GM19238 (cell line): Measurements from ENCODE around the gene RHEX.
"Not testable (repeated sequence)": the region's sequence is repeated elsewhere in the genome, so short reads cannot be mapped to it uniquely, and the experiment has no call there.

Experiments used
- DNase-seq: peaks from one replicate; pipeline ENCODE4 v3.0.0; 2011; ENCODE audit warnings: low spot score; ENCODE audit not compliant: insufficient read length

RHEX gene, protein sequence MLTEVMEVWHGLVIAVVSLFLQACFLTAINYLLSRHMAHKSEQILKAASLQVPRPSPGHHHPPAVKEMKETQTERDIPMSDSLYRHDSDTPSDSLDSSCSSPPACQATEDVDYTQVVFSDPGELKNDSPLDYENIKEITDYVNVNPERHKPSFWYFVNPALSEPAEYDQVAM

DNA sequence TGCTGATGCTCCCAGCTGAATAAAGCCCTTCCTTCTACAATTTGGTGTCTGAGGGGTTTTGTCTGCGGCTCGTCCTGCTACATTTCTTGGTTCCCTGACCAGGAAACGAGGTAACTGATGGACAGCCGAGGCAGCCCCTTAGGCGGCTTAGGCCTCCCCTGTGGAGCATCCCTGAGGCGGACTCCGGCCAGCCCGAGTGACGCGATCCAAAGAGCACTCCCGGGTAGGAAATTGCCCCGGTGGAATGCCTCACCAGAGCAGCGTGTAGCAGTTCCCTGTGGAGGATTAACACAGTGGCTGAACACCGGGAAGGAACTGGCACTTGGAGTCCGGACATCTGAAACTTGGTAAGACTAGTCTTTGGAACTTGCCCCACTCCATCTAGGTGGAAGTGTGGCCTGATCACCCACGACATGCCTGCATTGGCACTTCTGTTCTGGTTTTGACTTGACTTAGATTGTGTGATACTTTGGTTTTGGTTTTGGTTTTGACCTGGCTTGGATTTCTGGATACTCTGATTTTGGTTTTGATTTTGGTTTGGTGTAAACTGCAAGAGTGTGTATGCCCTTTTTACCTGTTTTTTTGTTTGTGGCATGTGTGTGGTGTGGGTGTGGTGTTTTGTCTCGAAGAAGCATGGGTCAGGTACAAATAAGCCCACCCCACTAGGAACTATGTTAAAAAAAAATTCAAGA lies at the start of gene RHEX:
Gene RHEX (plus strand): TSS at position 255 of the 692 bp plus-strand sequence. CDS start 44,656 bp downstream, outside the sequence.
- DNase-seq = not testable (repeated sequence)

DNA sequence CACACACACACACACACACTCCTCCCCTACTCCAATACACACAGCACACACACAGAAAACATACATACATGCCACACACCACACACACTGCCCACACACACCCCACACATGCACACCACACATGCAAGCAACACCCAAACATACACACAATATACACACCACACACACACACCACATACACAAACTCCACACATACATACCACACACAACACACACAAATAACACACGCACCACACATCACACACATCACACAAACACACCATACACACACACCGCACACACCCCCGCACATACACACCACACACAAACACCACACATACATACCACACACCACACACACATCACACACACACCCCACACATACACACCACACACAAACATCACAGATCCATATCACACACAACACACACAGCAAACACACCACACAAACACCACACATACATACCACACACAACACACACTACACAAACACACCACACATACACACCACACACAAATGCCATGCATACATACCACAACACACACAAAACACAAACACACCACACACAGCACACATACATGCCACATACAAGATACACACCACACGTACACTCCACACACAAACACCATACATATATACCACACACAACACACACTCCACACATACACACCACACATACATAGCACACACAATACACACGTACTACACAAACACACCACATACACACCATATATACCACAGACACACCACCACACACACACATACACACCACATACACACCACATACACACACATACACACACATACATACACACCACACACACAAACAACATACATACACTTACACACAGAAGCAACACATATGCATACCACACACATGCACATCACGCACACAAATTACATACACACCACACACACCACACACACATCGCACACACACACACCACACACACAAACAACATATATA lies 48.8 kb upstream of the RHEX start:
- DNase-seq = no peak

DNA sequence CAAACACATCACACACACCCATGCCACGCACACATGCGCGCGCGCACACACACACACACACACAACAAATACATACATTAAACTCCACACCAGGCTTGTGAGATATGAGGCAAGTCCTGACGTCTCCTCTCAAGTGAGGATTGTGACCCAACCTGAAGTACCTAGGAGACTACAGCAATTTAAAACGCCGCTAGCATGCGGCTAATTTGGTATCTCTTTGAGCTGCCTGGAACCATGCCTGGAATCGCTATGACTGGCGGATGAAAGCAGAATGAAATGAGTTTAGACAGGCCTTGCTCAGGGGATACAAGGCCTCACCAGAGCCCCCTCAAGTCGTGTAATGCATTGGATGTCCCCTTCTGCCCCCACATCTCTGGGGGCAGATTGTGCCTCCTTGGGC lies 48.1 kb upstream of the RHEX start:
- DNase-seq = no peak

DNA sequence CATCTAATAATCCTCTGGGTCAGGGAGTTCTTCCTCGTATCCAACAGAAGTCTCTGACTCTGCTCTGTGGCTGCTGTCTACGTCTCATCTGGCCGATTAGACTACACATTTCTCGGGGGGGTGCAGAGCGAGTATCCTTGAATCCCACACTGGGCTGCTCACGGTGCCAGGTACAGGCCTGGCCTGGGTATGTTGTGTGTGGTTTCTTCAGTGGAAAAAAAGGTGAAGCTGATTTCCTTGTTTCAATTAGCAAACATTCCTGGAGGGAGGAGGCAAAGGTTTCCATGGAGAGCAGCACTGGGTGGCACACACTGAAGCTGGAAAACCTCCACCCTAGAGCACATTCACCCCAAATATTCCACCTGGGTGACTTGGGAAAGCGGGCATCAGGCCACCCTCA lies 47.7 kb upstream of the RHEX start:
- no peak for DNase-seq

DNA sequence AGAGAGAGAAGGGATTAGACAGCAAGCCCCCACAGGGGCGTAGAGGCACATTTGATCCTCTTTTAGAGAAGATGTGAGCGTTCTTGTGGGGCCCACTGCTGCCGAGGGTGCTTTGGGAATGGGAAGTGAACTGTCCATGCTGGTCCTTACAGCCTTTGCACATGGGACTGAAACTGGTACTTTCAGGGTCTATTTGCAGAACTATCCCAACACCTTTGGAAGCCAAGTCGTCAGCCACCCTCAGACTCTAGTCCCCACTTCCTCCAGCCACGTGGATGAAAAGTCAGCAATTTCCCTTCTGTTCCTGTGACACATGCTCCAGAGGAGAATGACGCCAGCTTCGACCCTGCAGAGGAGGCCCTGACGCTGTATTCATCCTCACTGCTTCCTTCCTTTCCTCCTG lies 47.2 kb upstream of the RHEX start:
- DNase-seq = no peak

DNA sequence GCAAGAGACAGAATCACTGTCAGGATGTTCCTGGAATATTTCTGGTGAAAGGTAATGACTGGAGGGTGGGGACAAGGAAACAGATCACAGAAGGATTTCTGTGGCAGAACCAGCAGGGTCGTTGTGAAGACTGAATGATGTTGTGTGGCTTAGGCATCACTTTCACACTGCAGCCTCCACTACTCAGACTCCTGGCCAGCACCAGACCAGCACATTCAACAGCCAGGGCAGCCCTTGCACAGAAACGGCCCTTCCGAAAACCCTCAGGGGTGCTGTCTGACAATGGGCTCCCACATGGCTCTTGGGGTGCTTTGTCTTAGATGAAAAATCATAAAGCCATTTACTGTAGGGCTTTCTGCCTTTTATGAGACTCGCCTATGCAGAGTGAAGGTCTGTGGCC lies 46.0 kb upstream of the RHEX start:
- DNase-seq = no peak

DNA sequence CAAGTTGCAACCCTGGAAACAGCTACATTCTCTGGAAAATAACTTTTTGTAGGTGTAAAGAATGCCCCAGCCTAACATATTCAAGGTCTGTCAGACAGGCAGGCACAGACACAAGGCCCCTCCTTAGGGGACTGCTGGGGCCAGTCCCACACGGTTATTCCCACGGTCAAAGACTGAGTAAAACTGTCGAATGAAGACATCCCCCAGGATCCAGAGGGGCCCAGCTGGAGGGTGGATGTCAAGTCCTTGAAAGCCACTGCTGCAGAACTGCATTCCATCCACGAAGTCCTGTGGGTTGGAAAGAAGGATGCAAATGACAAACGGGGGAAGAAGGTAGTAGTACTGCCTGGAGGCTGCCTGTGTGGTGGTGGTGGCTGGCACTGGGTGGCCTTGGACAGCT lies 42.9 kb upstream of the RHEX start:
- DNase-seq = no peak

DNA sequence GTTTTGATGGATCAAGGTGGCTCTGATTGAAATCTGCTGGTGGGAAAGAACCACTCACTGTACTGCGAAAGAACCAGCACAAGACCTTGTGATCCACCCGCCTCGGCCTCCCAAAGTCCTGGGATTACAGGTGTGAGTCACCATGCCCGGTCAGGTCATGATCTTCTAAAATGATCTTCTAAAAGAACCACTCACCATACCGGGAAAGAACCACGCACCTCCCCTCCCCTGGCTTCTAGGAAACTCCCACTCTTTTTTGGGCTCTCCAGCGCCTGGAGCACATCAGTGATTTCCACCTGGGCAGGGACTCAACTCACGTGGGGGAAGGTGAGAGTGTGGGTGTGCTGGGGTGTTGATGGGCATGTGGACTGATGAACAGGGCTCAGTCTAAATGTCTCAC lies 41.9 kb upstream of the RHEX start:
- no peak for DNase-seq

DNA sequence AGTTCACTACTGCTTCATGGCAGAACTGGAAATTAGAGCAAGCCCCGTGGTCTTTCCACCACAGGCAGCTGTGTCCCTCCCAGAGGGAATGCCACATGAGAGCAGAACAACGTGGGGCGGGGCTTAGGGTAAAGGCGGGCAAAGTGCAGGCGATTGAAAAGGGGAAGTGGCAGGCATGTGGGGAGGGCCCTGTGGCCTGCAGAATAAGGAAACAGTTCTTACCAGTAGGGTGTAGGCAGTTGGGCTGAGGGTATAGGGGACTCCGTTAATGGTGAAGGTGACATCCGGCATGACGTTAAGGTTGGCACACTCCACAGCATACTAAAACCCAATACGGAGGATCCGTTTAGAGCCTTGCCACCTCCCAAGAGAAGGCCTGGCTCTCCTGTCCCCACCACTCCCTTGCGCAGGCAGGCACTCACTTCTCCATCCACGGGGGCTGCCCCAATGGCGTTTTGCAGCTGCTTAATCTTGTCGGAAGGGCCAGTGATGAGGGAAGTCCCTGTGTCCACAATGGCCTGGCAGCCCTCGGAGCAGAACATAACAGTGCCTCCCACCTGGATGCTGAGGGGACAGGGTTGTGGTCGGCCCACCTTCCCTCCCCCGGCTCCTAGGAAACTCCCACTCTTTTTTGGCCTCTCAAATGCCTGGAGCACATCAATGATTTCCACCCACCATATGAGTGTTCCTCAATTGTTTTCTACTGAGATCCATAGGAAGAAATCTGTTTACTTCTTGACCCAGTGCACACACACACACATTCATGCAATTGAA lies 40.7 kb upstream of the RHEX start:
- peak; percentile 56 for DNase-seq

DNA sequence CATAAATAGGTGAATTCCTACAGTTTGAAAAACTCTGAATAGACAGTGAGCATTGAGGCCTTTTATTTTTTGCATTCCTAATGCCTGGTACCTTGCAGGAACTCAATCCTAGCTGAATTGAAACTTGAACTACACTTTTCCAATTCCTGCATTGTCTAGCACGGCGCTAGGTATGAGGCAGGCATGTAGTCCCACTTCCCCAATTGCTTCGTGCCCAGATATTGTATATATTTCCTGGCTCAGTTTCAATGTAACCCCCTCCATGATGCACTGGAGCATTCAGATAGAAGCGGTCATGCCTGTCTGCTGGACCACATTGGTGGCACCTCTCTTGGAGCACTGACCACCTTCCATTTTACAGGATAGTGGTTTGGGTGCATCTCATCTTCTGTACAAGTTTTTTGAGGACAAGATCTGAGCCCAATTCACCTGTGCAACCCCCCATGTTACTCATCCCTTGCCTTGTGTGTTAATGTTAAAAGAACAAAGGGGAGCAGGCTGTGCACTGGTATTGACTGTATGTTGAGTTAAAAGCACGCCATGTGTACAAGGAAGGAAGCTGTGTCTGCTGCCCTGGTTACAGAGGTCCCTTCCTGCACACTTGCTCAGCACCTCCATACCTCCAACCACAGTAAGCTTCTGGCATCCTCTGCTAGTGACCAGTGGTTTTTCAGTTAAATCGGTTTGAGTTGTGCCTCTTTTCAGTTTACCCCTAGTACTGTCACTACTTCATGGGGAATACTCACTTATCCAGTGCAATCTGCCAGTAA lies 39.8 kb upstream of the RHEX start:
- no peak for DNase-seq

DNA sequence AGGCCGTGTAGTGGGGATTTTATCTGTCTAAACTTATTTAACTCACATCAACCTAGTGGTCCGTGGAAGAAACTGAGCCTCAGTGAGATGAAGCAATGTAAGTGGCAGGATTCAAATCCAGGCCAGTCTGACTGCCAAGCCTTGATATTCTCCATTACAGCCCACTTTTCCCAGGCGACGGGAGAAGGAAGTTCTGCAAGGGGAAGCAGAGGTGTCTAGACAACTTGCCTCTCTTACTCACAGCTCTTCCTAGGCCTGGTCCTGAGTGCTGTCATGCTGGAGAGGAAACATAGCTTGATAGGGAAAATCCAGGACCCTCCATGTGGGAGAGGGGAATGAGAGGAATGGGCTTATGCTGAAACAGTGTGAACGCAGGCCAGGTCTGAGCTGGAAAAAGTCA lies 38.4 kb upstream of the RHEX start:
- no peak for DNase-seq

DNA sequence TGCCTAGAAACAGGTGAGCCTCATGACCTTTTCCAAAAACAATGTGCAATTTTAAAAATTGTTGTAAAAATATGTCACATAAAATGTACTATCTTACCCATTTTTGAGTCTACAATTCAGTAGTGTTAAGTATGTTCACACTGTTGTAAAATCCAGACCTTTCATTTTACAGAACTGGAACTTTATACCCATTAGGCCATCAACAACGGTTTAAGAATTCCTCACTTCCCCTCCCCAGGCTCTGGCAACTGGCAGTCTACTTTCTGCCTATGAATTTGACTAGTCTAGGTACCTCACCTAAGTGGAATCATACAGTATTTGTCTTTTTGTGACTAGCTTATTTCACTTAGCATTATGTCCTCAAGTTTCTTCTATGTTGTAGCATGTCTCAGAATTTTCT lies 37.9 kb upstream of the RHEX start:
- DNase-seq = no peak

DNA sequence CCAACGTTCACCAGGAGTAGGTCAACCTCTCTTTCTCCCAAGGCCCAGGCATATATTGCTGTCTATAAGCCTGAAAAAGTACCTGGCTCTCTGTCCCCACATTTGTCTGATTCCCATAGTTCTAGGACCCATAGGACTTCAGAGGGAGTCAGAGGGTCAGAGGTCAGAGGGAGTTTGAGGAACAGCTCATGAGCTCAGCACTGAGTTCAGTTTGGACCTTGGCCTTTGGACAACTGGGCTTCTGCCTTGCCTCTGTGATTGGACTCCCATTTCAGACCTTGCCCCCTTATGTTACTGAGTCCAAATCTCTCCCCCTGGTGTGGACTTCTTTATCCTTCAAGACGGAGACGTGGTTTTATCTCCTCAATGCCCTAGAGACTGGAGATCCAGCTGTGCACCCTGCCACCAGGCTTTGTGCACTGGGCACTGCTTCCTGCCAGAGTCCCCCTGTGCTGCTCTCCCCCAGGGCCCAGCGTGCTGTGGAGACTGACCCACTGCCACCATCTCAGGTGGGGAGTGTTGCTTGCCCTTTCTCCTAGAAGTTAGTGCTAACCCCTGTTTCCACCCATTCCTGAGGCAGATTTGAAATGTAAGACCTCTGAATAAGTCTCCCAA lies 32.5 kb upstream of the RHEX start:
- DNase-seq = no peak

DNA sequence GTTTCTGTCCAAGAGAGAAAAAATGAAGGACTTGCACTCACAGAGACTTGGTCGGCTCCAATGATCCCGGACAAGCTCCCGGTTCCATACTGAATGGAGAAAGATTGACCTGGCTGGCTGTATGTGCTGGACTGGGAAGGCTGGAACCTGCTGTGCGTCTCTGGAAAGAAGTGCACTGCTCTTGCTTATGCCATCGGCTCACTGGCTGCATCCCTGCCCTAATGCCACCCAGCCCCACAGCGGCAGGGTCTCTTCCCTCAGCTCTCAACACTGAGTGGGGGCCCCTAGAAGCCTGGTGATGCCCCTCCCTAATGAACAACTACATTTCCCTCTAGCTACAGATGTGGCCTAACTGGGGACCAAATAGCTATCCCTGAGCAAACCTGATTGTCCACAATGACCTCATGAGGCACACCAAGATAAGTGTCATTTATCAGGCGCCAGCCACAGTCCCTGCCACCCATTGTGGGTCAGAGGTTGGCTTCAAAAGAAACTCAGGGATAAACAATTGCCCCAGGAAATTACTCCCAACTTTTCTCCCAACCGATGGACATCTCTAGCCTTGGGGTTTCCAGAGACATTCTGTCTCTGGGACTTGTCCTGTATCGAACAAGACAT lies 31.9 kb upstream of the RHEX start:
- no peak for DNase-seq

DNA sequence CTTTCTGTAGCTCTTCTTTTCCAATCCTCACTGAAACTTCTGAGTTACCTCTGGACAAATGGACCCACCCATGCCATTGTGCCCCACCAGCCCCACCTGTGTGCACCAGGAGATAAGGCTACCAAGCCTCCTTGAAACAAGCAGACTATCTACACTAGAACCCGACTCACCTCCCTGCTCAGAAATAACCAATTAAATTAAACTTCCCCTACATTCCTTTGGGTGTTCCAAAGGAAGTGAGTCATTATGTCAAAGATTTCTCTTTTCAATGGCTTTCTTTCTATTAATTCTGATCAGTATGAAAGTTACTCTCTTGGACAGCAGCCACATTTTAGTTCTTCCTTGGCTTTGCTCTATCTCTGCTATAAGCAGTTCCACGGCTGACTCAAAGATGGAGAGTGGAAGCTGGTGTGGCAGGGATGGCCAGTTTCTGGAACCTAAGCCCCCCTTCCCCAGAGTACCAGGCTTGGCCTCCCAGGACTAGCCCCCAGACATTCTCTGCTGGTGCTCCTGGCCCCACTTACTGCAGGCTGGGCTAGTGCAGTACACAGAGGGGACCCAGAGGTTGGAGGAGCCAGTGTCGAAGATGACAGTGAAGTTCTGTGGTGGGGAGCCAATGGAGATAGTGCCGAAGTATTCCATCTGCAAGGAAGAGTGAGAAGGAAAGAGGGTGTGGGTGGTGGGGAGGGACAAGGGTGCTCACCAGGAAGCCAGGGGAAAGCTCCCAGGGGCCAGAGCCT lies 31.2 kb upstream of the RHEX start:
- DNase-seq = no peak

DNA sequence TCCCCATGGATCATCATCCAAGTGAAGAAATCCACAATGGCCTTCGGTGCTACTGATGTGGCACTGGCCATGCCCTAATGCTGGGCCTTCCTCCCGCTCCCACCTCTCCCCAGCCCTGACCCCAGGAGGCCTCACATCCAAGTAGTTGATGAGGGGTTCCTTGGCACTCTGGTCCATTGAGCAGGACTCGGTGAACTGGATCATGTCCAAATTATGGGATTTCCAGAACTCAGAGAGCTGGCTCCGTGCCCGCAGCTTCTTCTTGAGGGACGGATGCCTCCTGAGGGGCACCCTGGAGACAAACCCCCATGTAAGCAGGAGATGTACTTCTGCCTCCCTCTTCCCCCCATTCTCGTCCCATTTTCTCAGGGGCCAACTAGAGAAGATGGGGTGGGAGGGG lies 30.2 kb upstream of the RHEX start:
- DNase-seq = no peak

DNA sequence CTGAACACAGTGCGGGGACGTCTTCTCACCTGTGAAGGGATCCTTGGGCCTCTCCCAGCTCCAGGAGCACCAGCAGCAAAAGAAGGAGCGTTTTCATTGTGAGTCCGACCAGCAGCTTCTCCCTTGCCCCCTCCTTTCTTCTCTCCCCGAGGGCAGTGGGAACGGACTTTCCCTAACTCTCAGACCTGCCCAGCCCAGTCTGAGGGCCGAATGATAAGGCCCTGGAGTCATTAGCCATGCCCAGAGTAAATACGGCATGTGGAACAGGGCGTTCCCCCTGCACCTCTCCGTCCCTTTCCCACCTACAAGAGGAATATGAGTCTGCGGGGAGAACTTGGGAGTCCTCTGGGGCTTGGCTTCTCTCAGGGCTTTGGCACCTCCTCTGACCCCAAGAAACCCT lies 29.3 kb upstream of the RHEX start, which contains the start of gene CTSE:
Gene CTSE (minus strand): TSS at position 201 of the 400 bp plus-strand sequence. CDS start 104 bp downstream, at position 97.
- DNase-seq = no peak

DNA sequence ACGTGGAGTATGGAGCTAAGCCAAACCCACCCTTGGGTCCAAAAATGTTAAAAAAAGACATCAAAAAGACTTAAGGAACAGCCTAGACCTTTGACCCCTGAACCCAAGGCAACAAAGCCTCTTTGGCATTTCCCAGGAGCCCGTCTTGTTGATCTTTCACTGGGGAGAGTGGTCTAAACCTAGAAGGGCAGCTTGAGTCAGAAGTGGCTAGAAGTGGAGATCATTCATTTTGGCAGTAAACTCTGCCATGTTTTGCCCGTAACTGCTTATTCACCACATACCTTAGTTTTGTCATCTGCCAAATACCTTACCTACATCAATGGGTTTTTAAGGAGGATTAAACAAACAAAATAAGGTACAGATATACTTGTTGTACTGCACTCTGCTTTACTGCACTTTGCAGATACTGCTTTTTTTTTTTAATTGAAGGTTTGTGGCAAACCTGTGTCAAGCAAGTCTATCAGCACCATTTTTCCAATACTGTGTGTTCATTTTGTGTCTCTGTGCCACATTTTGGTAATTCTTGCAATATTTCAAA lies 27.6 kb upstream of the RHEX start:
- DNase-seq = no peak

DNA sequence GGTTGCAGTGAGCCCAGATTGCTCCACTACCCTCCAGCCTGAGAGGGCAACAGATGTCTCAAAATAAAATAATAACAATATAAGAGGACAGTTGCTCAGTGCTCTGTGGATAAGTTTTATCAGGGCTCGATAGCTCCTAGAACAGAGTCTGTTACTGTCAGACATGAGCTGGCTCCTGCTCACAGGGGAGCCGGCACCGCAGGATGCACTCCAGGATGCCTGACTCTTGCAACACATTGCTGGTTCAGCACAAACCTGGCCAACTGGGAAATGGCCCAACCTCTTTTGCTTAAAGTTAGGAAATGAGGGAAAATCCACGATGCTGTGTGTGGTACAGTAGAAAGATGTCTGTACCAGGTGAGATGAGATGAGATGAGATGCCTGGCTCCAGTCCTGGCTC lies 23.5 kb upstream of the RHEX start:
- no peak for DNase-seq
